OCI-LY7 (cell line): ENCODE measurements around the gene KMT5B. TPM values are rescaled to one million over a fixed set of nuclear protein-coding genes. Genes with fewer than 3 reads are reported as not detected.

Source experiments
- BruUV-seq: library from RNA; stranded (reverse); fragments of 400-500 nt; replicated peaks from 2 replicates; lab custom pipeline; 2021; lab: Mats Ljungman, UMichigan
- CTCF ChIA-PET: fragments of 300-600 bp; sonication (Branson Sonifier 250); formaldehyde crosslinking; loops from one replicate; lab custom pipeline; 2022; ENCODE audit warnings: antibody characterized with exemption; ENCODE audit not compliant: unreplicated experiment; lab: Charles Lee
- POLR2A ChIA-PET: fragments of 300-600 bp; sonication (Branson Sonifier 250); formaldehyde crosslinking; loops from one replicate; lab custom pipeline; 2022; ENCODE audit warnings: antibody characterized with exemption; lab: Charles Lee
- DNase-seq: peaks from one replicate; pipeline ENCODE4 v3.0.0-alpha.2; 2015; ENCODE audit warnings: low spot score
- H2AFZ ChIP-seq: fragments of 200-600 bp; sonication (generic), shearing (Covaris generic); 2 replicates; pipeline ENCODE4 v1.6.1; 2014; ENCODE audit warnings: mild to moderate bottlenecking, antibody characterized with exemption, low read length, moderate library complexity
- H3K27ac ChIP-seq: fragments of 200-600 bp; sonication (generic); 2 replicates; pipeline ENCODE4 v1.5.1; 2014; ENCODE audit warnings: mixed run types, low read depth, mild to moderate bottlenecking, moderate library complexity, low read length, inconsistent platforms; ENCODE audit not compliant: poor library complexity, severe bottlenecking
- H3K36me3 ChIP-seq: fragments of 200-600 bp; sonication (generic); 2 replicates; pipeline ENCODE4 v1.6.1; 2014; ENCODE audit warnings: mild to moderate bottlenecking, antibody characterized with exemption, low read length, moderate library complexity, mixed read lengths; ENCODE audit not compliant: insufficient read depth
- H3K4me1 ChIP-seq: fragments of 200-600 bp; sonication (generic); 2 replicates; pipeline ENCODE4 v1.5.1; 2014; ENCODE audit warnings: mild to moderate bottlenecking, low read length; ENCODE audit not compliant: insufficient read depth, poor library complexity, severe bottlenecking
- H3K4me2 ChIP-seq: fragments of 200-600 bp; sonication (generic); 2 replicates; pipeline ENCODE4 v1.6.1; 2014; ENCODE audit warnings: mild to moderate bottlenecking, low read length
- H3K4me3 ChIP-seq: fragments of 200-600 bp; sonication (generic); 2 replicates; pipeline ENCODE4 v1.5.1; 2014; ENCODE audit warnings: mild to moderate bottlenecking, low read depth, low read length; ENCODE audit not compliant: poor library complexity, severe bottlenecking
- H3K79me2 ChIP-seq: fragments of 200-600 bp; sonication (generic); 2 replicates; pipeline ENCODE4 v1.6.1; 2016; ENCODE audit warnings: low read depth, mild to moderate bottlenecking, low read length, moderate library complexity, mixed read lengths; ENCODE audit not compliant: insufficient read depth
- H3K9me2 ChIP-seq: fragments of 200-600 bp; sonication (generic); 2 replicates; pipeline ENCODE4 v1.6.1; 2016; ENCODE audit warnings: mild to moderate bottlenecking, low read length, mixed read lengths; ENCODE audit not compliant: insufficient read depth
- H3K9me3 ChIP-seq: fragments of 200-600 bp; sonication (generic); 2 replicates; pipeline ENCODE4 v1.6.1; 2014; ENCODE audit warnings: mild to moderate bottlenecking, mixed run types, low read length, mixed read lengths
- H4K20me1 ChIP-seq: fragments of 200-600 bp; sonication (generic); 2 replicates; pipeline ENCODE4 v1.6.1; 2014; ENCODE audit warnings: mild to moderate bottlenecking, antibody characterized with exemption, low read length, moderate library complexity, mixed read lengths; ENCODE audit not compliant: insufficient read depth
- CTCF ChIP-seq: fragments of 200-600 bp; sonication (generic); conservative IDR thresholded peaks from 2 replicates; pipeline ENCODE4 v1.5.1; 2014; ENCODE audit warnings: mild to moderate bottlenecking, antibody characterized with exemption, low read length, moderate library complexity, mixed read lengths
- EZH2phosphoT487 ChIP-seq: fragments of 200-600 bp; sonication (generic); IDR thresholded peaks from 2 replicates; pipeline ENCODE4 v1.6.1; 2018; ENCODE audit warnings: low read depth, borderline replicate concordance, mild to moderate bottlenecking, mixed run types, antibody characterized with exemption, low read length, moderate library complexity, mixed read lengths
- intact Hi-C: fragments of 100-400 bp; cut with micrococcal nuclease; formaldehyde crosslinking; loops from one replicate; pipeline ENCODE4 v1.10.0; 2022; ENCODE audit not compliant: unreplicated experiment
- total RNA-seq, 2 experiments: library from RNA; depleted of rRNA in 1 of 2; stranded (reverse); fragments of >200 nt in 1 of 2; shearing (Covaris generic) in 1 of 2; gene quantifications; 2 replicates each; pipeline ENCODE4 v1.2.3, GENCODE V29; 2014 to 2022

Gene KMT5B
- total RNA-seq, 2 experiments from 2014 or later, result 14.3 to 28.8 TPM

GRCh38 chr11:68146010-68146540 lies 67.0 kb downstream of the KMT5B start:
- Histone ChIP-seq H4K20me1 (no peaks in the 10 kb centered on the region), H3K9me2 (no peaks in the 10 kb centered on the region), H3K36me3 (no peaks in the 10 kb centered on the region), H3K4me3 (no peak overlapping the region), H3K79me2 (no peaks in the 10 kb centered on the region), H3K4me1 (peaks cover 7% of the 10 kb centered on the region), H3K9me3 (no peaks in the 10 kb centered on the region), H2AFZ (no peak overlapping the region), H3K27ac (no peak overlapping the region), H3K4me2 (no peak overlapping the region)
- BruUV-seq, result no TSS peak
- ChIA-PET CTCF (interaction anchor here (0.7 kb wide), 1 partner anchor 8 kb away, joined by 3 read pairs; no protein-coding TSS in a partner anchor), POLR2A (no interaction called here)
- TF ChIP-seq CTCF (no peak), EZH2phosphoT487 (no peak)
- intact Hi-C loops, result no loop called here
- DNase-seq, result no peak

GRCh38 chr11:68145120-68145866 lies 67.8 kb downstream of the KMT5B start:
- ChIA-PET CTCF (interaction anchor here (0.7 kb wide), 1 partner anchor 9 kb away, joined by 3 read pairs; no protein-coding TSS in a partner anchor), POLR2A (no interaction called here)
- no TSS peak for BruUV-seq
- Histone ChIP-seq H4K20me1 (no peaks in the 10 kb centered on the region), H2AFZ (no peak overlapping the region), H3K36me3 (no peaks in the 10 kb centered on the region), H3K4me1 (peaks cover 7% of the 10 kb centered on the region), H3K27ac (no peak overlapping the region), H3K79me2 (no peaks in the 10 kb centered on the region), H3K4me2 (no peak overlapping the region), H3K4me3 (no peak overlapping the region), H3K9me3 (no peaks in the 10 kb centered on the region), H3K9me2 (no peaks in the 10 kb centered on the region)
- DNase-seq, result no peak
- TF ChIP-seq EZH2phosphoT487 (no peak), CTCF (no peak)
- intact Hi-C loops, result no loop called here

- CTCF ChIA-PET, result no interaction called here
- H4K20me1 ChIP-seq, result no peaks in the 10 kb centered on the region
- POLR2A ChIA-PET, result interaction anchor here (0.5 kb wide), 1 partner anchor 11 kb away, joined by 3 read pairs; no protein-coding TSS in a partner anchor
These were observed 69.8 kb downstream of the KMT5B start for GRCh38 chr11:68143310-68143689.

More at GRCh38 chr11:68143310-68143689, 69.8 kb downstream of the KMT5B start:
- no peaks in the 10 kb centered on the region for H3K9me3 ChIP-seq
- no TSS peak for BruUV-seq
- no peak overlapping the region for H3K4me3 ChIP-seq
- no peak overlapping the region for H3K4me2 ChIP-seq
- no peak for TF ChIP-seq CTCF
- TF ChIP-seq EZH2phosphoT487, result no peak
- no peaks in the 10 kb centered on the region for H3K79me2 ChIP-seq
- intact Hi-C loops, result no loop called here
- H2AFZ ChIP-seq, result no peak overlapping the region
- no peaks in the 10 kb centered on the region for H3K9me2 ChIP-seq
- H3K4me1 ChIP-seq, result peaks cover 7% of the 10 kb centered on the region
- H3K27ac ChIP-seq, result no peak overlapping the region
- no peak for DNase-seq
- H3K36me3 ChIP-seq, result no peaks in the 10 kb centered on the region
